Osteocyte (in vitro differentiated cells): ENCODE measurements around the gene HDAC9. TPM values are rescaled to one million over a fixed set of nuclear protein-coding genes. Genes with fewer than 3 reads are reported as not detected.

ENCODE experiments used
- DNase-seq: peaks from one replicate; pipeline ENCODE4 v3.0.0; 2021; ENCODE audit warnings: mixed read lengths; ENCODE audit not compliant: unreplicated experiment; ENCODE audit errors: extremely low spot score
- H3K27ac Mint-ChIP-seq: one replicate; pipeline ENCODE4 v1.8.0; 2021; ENCODE audit warnings: mild to moderate bottlenecking, mixed read lengths; ENCODE audit not compliant: unreplicated experiment
- H3K27me3 Mint-ChIP-seq: one replicate; pipeline ENCODE4 v1.8.0; 2021; ENCODE audit warnings: mixed read lengths; ENCODE audit not compliant: unreplicated experiment
- H3K36me3 Mint-ChIP-seq: one replicate; pipeline ENCODE4 v1.8.0; 2021; ENCODE audit warnings: mixed read lengths; ENCODE audit not compliant: unreplicated experiment
- H3K4me1 Mint-ChIP-seq: one replicate; pipeline ENCODE4 v1.8.0; 2021; ENCODE audit warnings: mixed read lengths; ENCODE audit not compliant: unreplicated experiment
- H3K4me3 Mint-ChIP-seq: one replicate; pipeline ENCODE4 v1.8.0; 2021; ENCODE audit warnings: mild to moderate bottlenecking, moderate library complexity, mixed read lengths; ENCODE audit not compliant: unreplicated experiment
- H3K9me3 Mint-ChIP-seq: one replicate; pipeline ENCODE4 v1.8.0; 2021; ENCODE audit warnings: mixed read lengths; ENCODE audit not compliant: unreplicated experiment
- total RNA-seq: library from RNA; stranded (reverse); gene quantifications from 2 replicates; pipeline ENCODE4 v1.2.1, GENCODE V29; 2021
- TF ChIP-seq, protein P1 (sequence below): fragments of 200-600 bp; sonication (generic); IDR thresholded peaks from 2 replicates; pipeline ENCODE4 v1.5.0; 2021; ENCODE audit warnings: antibody characterized with exemption, mild to moderate bottlenecking, moderate library complexity

The HDAC9 gene
- total RNA-seq, 1 donor from 2014 or later: 0.81 TPM

DNA sequence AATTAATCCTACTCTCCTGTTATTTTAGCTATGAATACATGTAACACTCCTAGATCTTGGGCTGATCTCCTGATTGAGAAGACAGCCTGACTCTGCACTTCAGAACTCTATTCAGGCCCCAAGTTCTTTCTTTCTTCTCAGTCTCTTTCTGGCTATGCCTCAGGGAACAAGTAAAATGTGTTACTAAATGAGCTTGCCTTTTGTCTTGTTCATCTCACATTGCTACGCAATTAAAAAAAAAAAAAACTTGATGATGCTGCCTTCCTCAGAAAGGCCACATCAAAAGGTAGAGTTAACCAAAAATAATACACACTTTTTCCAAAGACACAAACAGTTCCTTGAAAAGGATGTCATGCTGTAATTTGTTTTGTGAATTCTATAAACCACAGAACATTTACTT lies 363.8 kb downstream of the HDAC9 start:
- Mint-ChIP-seq H3K27me3 (no peaks in the 10 kb centered on the region), H3K9me3 (peaks cover 3% of the 10 kb centered on the region), H3K4me3 (no peak overlapping the region), H3K27ac (no peak overlapping the region), H3K4me1 (peaks cover 26% of the 10 kb centered on the region), H3K36me3 (no peaks in the 10 kb centered on the region)
- TF ChIP-seq, protein P1, sequence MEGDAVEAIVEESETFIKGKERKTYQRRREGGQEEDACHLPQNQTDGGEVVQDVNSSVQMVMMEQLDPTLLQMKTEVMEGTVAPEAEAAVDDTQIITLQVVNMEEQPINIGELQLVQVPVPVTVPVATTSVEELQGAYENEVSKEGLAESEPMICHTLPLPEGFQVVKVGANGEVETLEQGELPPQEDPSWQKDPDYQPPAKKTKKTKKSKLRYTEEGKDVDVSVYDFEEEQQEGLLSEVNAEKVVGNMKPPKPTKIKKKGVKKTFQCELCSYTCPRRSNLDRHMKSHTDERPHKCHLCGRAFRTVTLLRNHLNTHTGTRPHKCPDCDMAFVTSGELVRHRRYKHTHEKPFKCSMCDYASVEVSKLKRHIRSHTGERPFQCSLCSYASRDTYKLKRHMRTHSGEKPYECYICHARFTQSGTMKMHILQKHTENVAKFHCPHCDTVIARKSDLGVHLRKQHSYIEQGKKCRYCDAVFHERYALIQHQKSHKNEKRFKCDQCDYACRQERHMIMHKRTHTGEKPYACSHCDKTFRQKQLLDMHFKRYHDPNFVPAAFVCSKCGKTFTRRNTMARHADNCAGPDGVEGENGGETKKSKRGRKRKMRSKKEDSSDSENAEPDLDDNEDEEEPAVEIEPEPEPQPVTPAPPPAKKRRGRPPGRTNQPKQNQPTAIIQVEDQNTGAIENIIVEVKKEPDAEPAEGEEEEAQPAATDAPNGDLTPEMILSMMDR: no peak
- DNase-seq: no peak

DNA sequence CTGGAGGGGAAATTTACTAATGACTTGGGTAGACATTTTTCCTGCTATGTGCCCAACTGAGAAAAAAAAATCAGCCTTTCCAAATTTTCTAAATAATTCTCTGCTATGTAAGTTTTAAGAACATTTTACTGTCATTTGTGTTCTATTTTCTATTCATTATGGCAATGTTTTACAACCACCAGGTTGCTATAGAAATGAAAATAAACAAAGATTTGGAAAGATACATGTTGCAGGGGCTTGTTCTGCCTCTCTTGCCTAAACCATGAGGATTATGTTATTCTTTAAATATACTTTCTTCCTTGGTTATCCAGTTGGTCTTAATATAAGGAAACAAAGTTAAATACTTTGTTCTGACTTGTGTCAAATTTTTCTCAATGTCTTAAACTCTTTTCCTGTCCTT lies 364.7 kb downstream of the HDAC9 start:
- Mint-ChIP-seq H3K4me3 (no peak overlapping the region), H3K27me3 (no peaks in the 10 kb centered on the region), H3K27ac (no peak overlapping the region), H3K36me3 (no peaks in the 10 kb centered on the region), H3K9me3 (peaks cover 5% of the 10 kb centered on the region), H3K4me1 (peaks cover 22% of the 10 kb centered on the region)
- no peak for DNase-seq
- TF ChIP-seq, protein P1: no peak

DNA sequence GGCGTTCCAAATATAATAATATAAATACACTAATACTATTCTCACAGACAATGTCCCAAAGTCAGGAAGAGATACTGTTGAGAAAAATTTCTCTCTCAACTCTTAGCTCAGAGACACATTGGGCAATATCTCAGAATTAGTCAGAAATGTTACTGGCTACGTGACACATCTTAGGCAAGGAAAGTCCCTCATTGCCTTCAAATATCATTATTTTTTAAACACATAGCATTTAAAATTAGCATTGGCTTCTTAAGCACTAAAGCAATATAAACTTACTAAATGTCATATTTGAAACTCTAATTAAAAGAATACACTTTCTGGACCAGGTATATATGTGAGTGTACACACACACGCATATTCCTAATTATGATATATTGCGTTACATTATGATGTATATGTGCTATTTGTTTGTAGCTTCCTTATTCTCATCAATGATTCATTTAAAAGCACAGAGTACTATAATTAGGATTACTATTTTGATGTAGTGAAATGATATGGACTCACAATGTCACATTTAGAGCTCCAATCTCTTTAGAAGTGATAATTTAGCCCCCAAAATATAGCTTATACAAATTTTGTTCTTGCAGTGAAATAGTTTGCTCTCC lies 366.1 kb downstream of the HDAC9 start:
- Mint-ChIP-seq H3K36me3 (no peaks in the 10 kb centered on the region), H3K4me3 (no peak overlapping the region), H3K4me1 (peaks cover 18% of the 10 kb centered on the region), H3K27me3 (no peaks in the 10 kb centered on the region), H3K27ac (no peak overlapping the region), H3K9me3 (peaks cover 5% of the 10 kb centered on the region)
- TF ChIP-seq, protein P1: no peak
- DNase-seq: no peak

DNA sequence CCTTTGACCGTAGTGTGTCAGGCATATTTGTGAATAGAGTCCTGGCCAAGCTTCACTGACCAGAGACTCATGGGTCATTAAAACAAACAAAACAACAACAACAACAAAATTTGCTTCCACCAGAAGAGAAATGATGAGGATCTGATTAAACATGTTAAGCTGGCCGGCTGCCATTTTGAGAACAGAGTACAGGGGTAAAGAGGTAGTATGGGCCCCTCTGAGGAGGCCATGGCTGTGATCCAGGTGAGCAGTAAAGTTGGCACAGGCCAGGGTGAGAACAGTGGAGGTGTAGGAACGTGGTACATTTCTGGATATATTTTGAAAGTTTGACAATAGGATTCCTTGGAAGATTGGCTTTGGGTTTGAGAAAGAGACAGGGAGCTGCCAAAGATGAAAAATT lies 369.4 kb downstream of the HDAC9 start:
- TF ChIP-seq, protein P1: no peak
- no peaks in the 10 kb centered on the region for H3K27me3 Mint-ChIP-seq
- H3K36me3 Mint-ChIP-seq: no peaks in the 10 kb centered on the region
- peaks cover 5% of the 10 kb centered on the region for H3K9me3 Mint-ChIP-seq
- H3K27ac Mint-ChIP-seq: no peak overlapping the region
- peaks cover 22% of the 10 kb centered on the region for H3K4me1 Mint-ChIP-seq
- H3K4me3 Mint-ChIP-seq: no peak overlapping the region
- no peak for DNase-seq

DNA sequence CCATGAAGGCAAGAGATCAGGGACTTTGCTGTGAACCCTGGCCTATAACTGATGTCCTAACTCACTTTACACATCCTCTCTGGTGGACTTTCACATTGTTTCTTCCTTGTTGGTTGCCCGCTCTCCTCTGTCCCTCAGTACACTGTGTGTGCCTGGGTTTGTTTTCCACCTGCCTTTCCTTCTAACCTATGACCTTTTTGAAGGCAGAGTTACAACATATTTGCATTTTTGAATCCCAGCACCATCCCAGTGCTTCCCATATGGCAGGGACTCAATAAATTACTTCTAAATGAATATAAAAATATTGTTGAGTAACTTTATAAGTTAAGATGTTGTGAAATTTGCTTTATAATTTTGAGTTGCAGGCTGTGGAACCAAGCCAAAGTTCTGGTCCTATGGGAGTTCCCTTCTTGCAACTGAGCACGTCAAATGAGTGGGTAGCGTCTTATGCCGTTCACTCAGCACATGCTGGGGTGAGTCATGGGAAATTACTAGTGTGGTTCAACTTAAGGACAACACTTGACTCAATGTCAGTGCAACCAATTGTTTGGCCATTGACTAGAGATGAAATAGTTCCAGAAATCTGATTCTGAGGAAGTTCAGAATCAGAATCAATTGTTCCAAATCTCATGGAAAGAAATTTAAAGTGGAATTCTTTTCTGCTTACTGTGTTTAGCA lies 370.9 kb downstream of the HDAC9 start:
- Mint-ChIP-seq H3K27ac (peak overlapping the region; percentile 85), H3K4me1 (peaks cover 20% of the 10 kb centered on the region), H3K27me3 (no peaks in the 10 kb centered on the region), H3K4me3 (no peak overlapping the region), H3K9me3 (peaks cover 5% of the 10 kb centered on the region), H3K36me3 (no peaks in the 10 kb centered on the region)
- TF ChIP-seq, protein P1: no peak
- DNase-seq: peak; percentile 87
